Mesenchymal stem cell (in vitro differentiated cells and primary cell): ENCODE measurements around the gene CNTROB.

Source experiments
- DNase-seq: peaks from one replicate; pipeline ENCODE4 v3.0.0-alpha.2; 2013
- H2AFZ ChIP-seq: one replicate; pipeline ENCODE4 v1.6.1; 2013; ENCODE audit warnings: low read depth, mild to moderate bottlenecking, control low read depth, inconsistent platforms, low read length, moderate library complexity
- H2AK5ac ChIP-seq: 2 replicates; pipeline ENCODE4 v1.6.1; 2013; ENCODE audit warnings: low read length, moderate library complexity, mild to moderate bottlenecking, inconsistent platforms; ENCODE audit not compliant: severe bottlenecking
- H2BK120ac ChIP-seq: one replicate; pipeline ENCODE4 v1.6.1; 2013; ENCODE audit warnings: low read depth, mild to moderate bottlenecking, inconsistent platforms, low read length, moderate library complexity
- H2BK12ac ChIP-seq, 2 experiments: one replicate each; pipeline ENCODE4 v1.6.1; 2013; ENCODE audit warnings: inconsistent platforms in 2 of 2, low read length in 2 of 2, mild to moderate bottlenecking in 2 of 2, moderate library complexity in 2 of 2, control low read depth in 1 of 2
- H2BK15ac ChIP-seq: one replicate; pipeline ENCODE4 v1.6.1; 2013; ENCODE audit warnings: mild to moderate bottlenecking, low read depth, inconsistent platforms; ENCODE audit not compliant: poor library complexity, severe bottlenecking
- H2BK5ac ChIP-seq: 2 replicates; pipeline ENCODE4 v1.6.1; 2013; ENCODE audit warnings: low read depth, mild to moderate bottlenecking, low read length, control low read depth, inconsistent platforms; ENCODE audit not compliant: poor library complexity, severe bottlenecking
- H3K14ac ChIP-seq, 2 experiments: one replicate each; pipeline ENCODE4 v1.6.1; 2013; ENCODE audit warnings: inconsistent platforms in 2 of 2, low read length in 2 of 2, control low read depth in 1 of 2, mild to moderate bottlenecking in 1 of 2, moderate library complexity in 1 of 2
- H3K18ac ChIP-seq, 2 experiments: one replicate each; pipeline ENCODE4 v1.6.1; 2013; ENCODE audit warnings: inconsistent platforms in 2 of 2, low read length in 2 of 2, control low read depth in 1 of 2, low read depth in 1 of 2, mild to moderate bottlenecking in 1 of 2
- H3K23ac ChIP-seq, 2 experiments: one replicate each; pipeline ENCODE4 v1.6.1; 2013; ENCODE audit warnings: inconsistent platforms in 2 of 2, low read length in 2 of 2, mild to moderate bottlenecking in 2 of 2, moderate library complexity in 2 of 2, control low read depth in 1 of 2
- H3K27ac ChIP-seq: 2 replicates; pipeline ENCODE4 v1.5.1; 2013; ENCODE audit warnings: mild to moderate bottlenecking, moderate library complexity, low read length, control low read depth, inconsistent platforms; ENCODE audit not compliant: poor library complexity, severe bottlenecking
- H3K27me3 ChIP-seq, 2 experiments: 2 replicates each; pipeline versions ENCODE4 v1.6.1 to v1.7.0; 2013; ENCODE audit warnings: low read length in 2 of 2, mild to moderate bottlenecking in 2 of 2, moderate library complexity in 2 of 2, control low read depth in 1 of 2, inconsistent platforms in 1 of 2; ENCODE audit not compliant: control insufficient read depth in 1 of 2, insufficient read depth in 1 of 2
- H3K36me3 ChIP-seq, 2 experiments: 2 replicates each; pipeline versions ENCODE4 v1.6.1 to v1.7.0; 2013; ENCODE audit warnings: low read length in 2 of 2, control low read depth in 1 of 2, inconsistent platforms in 1 of 2, low read depth in 1 of 2, mild to moderate bottlenecking in 1 of 2; ENCODE audit not compliant: insufficient read depth in 2 of 2, control insufficient read depth in 1 of 2
- H3K4ac ChIP-seq, 2 experiments: one replicate each; pipeline ENCODE4 v1.6.1; 2013; ENCODE audit warnings: inconsistent platforms in 2 of 2, low read length in 2 of 2, mild to moderate bottlenecking in 2 of 2, moderate library complexity in 2 of 2, control low read depth in 1 of 2, low read depth in 1 of 2
- H3K4me1 ChIP-seq: 2 replicates; pipeline ENCODE4 v1.6.1; 2013; ENCODE audit warnings: low read depth, low read length, control low read depth; ENCODE audit not compliant: control insufficient read depth, insufficient read depth
- H3K4me2 ChIP-seq: 2 replicates; pipeline ENCODE4 v1.6.1; 2013; ENCODE audit warnings: low read length, mild to moderate bottlenecking, inconsistent platforms; ENCODE audit not compliant: poor library complexity, severe bottlenecking
- H3K4me3 ChIP-seq, 2 experiments: 2 replicates each; pipeline versions ENCODE4 v1.5.1 to v1.7.0; 2013; ENCODE audit warnings: low read length in 2 of 2, mild to moderate bottlenecking in 2 of 2, control low read depth in 1 of 2, low read depth in 1 of 2; ENCODE audit not compliant: insufficient read depth in 1 of 2
- H3K79me1 ChIP-seq: replicated peaks from 2 replicates; pipeline ENCODE4 v1.6.1; 2013; ENCODE audit warnings: mild to moderate bottlenecking, control low read depth, low read length, inconsistent platforms; ENCODE audit not compliant: poor library complexity, severe bottlenecking
- H3K9ac ChIP-seq: 2 replicates; pipeline ENCODE4 v1.7.0; 2013; ENCODE audit warnings: mild to moderate bottlenecking, low read length, moderate library complexity
- H3K9me3 ChIP-seq: 2 replicates; pipeline ENCODE4 v1.7.0; 2013; ENCODE audit warnings: mild to moderate bottlenecking, low read length; ENCODE audit not compliant: control insufficient read depth
- H4K8ac ChIP-seq: one replicate; pipeline ENCODE4 v1.6.1; 2013; ENCODE audit warnings: inconsistent platforms, mild to moderate bottlenecking, low read length, moderate library complexity
- H4K91ac ChIP-seq: one replicate; pipeline ENCODE4 v1.6.1; 2013; ENCODE audit warnings: mild to moderate bottlenecking, low read length, inconsistent platforms
- WGBS: methylation state at CpG from one replicate; pipeline ENCODE4 v1.1.7; 2013; ENCODE audit warnings: mixed read lengths; 5-methylcytosine and 5-hydroxymethylcytosine counted together

The CNTROB gene

GRCh38 chr17:7884581-7885366 lies 47.2 kb upstream of the CNTROB start:
- Histone ChIP-seq H2BK120ac (peak overlapping the region; percentile 100), H2AK5ac (no peak overlapping the region), H3K79me1 (peaks cover 4% of the 10 kb centered on the region), H2BK5ac (peak overlapping the region; percentile 93), H3K18ac (peak overlapping the region; percentile 95 to 96), H3K27ac (peak overlapping the region; percentile 66), H4K8ac (peak overlapping the region; percentile 94), H3K23ac (no peak overlapping the region), H3K9ac (peak overlapping the region; percentile 91), H3K4me3 (peak overlapping the region; percentile 70 to 94), H3K27me3 (no peaks in the 10 kb centered on the region), H2BK15ac (peak overlapping the region; percentile 95), H3K36me3 (peaks cover 4 to 28% of the 10 kb centered on the region in 2 experiments), H4K91ac (peak overlapping the region; percentile 90), H3K4me2 (no peak overlapping the region), H3K9me3 (no peaks in the 10 kb centered on the region), H3K4ac (peak overlapping the region; percentile 72 to 97), H3K14ac (peak overlapping the region in 1 of 2 experiments; percentile 50), H3K4me1 (peaks cover 22% of the 10 kb centered on the region), H2AFZ (no peak overlapping the region), H2BK12ac (no peak overlapping the region)
- peak; percentile 8 for DNase-seq
- no CpG with 5 or more reads among the region's 100 CpGs for WGBS

DNA sequence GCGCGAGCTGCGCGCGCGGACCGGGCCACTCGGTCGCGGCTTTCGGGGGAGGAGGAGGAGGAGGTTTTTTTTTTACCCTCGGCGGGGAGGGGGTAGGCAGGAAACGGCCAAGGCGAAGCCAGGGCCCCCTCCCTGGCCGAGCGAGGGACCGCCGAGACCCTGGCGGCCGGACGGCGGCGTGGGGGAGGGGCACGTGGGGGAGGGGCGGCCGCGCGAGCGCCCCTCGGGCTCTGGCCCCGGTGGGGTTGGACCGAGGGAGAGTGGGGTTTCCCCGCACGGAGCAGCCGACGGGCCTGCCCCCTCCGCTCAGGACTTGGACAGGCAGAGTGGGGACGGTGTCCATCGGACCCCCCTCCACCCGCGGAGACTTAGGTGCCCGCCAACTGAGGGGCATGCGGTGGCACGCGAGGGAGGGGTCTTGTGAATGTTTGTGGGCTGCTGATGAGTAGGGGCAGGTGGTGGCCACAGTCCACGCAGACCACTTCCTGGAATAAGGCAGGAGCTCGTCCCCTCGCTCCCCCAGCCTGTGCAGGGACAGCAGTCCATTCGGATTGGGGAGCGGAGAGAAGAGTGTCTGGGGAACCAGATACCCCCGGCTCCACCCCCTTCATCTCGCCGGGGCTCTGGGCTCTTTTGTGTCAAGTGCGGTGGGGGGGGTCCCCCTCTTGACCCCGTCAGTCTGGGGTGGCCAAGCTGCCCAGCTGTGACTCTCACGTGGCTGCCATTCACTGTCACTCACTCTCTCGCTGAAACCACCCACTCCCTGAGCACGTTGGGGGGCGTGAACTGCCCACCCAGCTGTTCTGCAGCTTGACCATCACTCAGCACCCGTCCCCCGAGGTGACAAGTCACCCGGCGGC lies 46.4 kb upstream of the CNTROB start:
- Histone ChIP-seq H2BK5ac (peak overlapping the region; percentile 93), H2BK12ac (peak overlapping the region; percentile 51 to 89), H3K4me3 (peak overlapping the region; percentile 70 to 94), H2BK120ac (peak overlapping the region; percentile 94), H2BK15ac (peak overlapping the region; percentile 60), H2AFZ (peak overlapping the region; percentile 6), H3K4ac (peak overlapping the region; percentile 42 to 88), H4K8ac (peak overlapping the region; percentile 30), H3K4me1 (peaks cover 22% of the 10 kb centered on the region), H3K9me3 (no peaks in the 10 kb centered on the region), H3K27me3 (no peaks in the 10 kb centered on the region), H3K9ac (peak overlapping the region; percentile 91), H3K18ac (peak overlapping the region; percentile 74 to 96), H3K36me3 (peaks cover 10 to 23% of the 10 kb centered on the region in 2 experiments), H3K27ac (peak overlapping the region; percentile 95), H4K91ac (peak overlapping the region; percentile 91), H3K79me1 (peaks cover 4% of the 10 kb centered on the region), H3K4me2 (peak overlapping the region; percentile 94), H3K23ac (peak overlapping the region in 1 of 2 experiments; percentile 16), H2AK5ac (peak overlapping the region; percentile 14), H3K14ac (peak overlapping the region in 1 of 2 experiments; percentile 100)
- peak; percentile 64 for DNase-seq
- WGBS, result under 1% methylated on average over 46 of the region's 64 CpGs

DNA sequence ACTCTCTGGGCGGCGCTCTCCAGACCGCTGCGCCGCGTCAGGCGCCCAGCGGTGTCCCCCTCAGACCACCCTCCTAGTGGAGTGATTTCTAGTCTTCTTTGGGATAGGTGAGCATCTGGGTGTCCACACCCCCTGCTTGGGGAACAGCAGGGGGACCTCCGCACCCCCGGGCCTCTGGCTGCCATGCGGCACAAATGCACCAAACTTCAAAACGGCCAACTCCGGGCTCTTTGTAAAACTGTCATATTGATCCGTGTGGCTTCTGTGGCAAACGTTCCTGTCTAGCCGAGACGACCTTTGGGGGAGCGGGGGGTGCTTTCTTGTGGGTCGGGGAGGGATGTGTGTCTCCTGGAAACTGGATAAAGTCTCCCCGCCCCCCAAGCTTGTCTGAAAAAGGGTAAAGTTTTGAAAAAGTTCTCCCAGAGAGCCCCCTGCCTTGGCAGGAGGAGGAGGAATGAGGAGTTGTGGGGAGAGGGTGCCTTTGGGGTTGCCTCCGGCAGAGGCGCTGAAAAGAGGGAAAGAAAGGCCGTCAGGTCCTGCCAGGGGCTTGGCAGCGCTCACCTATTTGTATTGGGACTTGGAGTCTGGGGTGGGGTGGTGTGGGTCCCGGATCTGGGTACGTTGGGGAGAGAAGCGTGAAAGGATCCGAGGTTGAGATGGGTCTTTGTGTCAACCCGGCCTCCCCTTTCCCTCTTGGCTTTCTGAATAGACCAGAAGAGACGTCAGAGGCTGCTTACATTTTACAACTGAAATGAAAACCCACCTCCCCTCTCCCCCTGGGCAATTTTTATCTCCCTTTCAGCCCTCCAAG lies 45.6 kb upstream of the CNTROB start:
- H2AFZ ChIP-seq, result no peak overlapping the region
- peak overlapping the region; percentile 96 for H3K18ac ChIP-seq
- peak overlapping the region in 1 of 2 experiments; percentile 73 for H3K14ac ChIP-seq
- H2AK5ac ChIP-seq, result peak overlapping the region; percentile 98
- H3K36me3 ChIP-seq, result peaks cover 18 to 23% of the 10 kb centered on the region in 2 experiments
- peaks cover 13% of the 10 kb centered on the region for H3K79me1 ChIP-seq
- no peaks in the 10 kb centered on the region for H3K9me3 ChIP-seq
- H2BK120ac ChIP-seq, result peak overlapping the region; percentile 84
- H3K23ac ChIP-seq, result no peak overlapping the region
- peak overlapping the region; percentile 12 for H4K8ac ChIP-seq
- peak overlapping the region; percentile 46 to 88 for H3K4ac ChIP-seq
- peak overlapping the region; percentile 95 for H3K27ac ChIP-seq
- peaks cover 22% of the 10 kb centered on the region for H3K4me1 ChIP-seq
- peak; percentile 61 for DNase-seq
- H2BK12ac ChIP-seq, result peak overlapping the region; percentile 72 to 89
- peak overlapping the region; percentile 32 for H4K91ac ChIP-seq
- H2BK15ac ChIP-seq, result peak overlapping the region; percentile 91
- H3K4me2 ChIP-seq, result peak overlapping the region; percentile 94
- H2BK5ac ChIP-seq, result peak overlapping the region; percentile 53
- peak overlapping the region; percentile 91 for H3K9ac ChIP-seq
- WGBS, result 1% methylated on average over 28 of the region's 30 CpGs
- H3K27me3 ChIP-seq, result no peaks in the 10 kb centered on the region
- H3K4me3 ChIP-seq, result peak overlapping the region; percentile 70 to 94
